ENCODE measurements around the gene PRUNE1.

Gene PRUNE1, protein sequence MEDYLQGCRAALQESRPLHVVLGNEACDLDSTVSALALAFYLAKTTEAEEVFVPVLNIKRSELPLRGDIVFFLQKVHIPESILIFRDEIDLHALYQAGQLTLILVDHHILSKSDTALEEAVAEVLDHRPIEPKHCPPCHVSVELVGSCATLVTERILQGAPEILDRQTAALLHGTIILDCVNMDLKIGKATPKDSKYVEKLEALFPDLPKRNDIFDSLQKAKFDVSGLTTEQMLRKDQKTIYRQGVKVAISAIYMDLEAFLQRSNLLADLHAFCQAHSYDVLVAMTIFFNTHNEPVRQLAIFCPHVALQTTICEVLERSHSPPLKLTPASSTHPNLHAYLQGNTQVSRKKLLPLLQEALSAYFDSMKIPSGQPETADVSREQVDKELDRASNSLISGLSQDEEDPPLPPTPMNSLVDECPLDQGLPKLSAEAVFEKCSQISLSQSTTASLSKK

DNA sequence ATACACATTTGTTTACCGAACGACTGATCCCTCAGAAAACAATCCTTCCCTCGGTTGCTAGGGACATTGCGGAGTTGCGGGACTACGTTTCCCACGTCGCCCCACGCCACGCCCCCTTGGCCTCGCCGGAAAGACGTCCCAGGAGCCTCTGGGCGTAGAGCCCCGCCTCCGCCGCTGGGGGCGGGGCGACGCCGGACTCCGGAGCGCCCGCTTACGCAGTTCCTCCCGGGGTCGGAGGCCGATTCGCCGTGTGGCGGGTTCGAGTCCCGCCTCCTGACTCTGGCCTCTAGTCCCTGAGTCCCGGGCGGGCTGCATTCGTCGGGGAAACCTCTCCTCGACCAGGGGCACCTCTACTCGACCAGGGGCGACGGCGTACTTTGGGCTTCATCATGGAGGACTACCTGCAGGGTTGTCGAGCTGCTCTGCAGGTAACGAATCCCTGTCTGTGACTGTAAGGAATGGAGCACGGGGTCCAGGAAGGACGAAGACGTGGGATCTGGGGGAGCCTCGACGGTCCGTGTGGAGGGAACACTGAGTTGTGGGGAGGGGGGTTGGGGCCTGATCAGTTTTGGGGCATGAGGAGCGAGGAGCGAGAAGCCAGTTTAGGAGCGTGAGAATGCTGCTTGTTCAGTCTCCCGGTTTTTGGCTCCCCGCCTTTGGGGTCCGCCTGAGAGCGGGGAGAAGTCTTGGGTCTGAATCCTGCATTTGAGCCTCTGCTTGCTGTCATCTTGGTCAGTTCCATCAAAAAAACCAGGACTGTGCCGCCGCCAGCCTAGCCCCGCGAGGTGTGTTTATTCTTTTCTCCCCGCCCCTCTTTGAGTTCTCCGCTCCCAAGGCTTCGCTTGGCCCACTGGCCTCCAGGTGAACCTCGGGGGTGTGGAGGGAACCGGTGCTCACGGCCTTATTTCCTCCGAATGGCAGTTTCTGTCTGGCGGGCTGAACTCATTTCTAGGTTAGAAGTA is at the start of gene PRUNE1:
PRUNE1 (plus strand) TSS at position 206 of the 962 bp plus-strand sequence; CDS start at position 390, 184 bp downstream.
- Histone ChIP-seq H3K9ac (ENCODE audit: insufficient read length, low read depth) (peak within 1 kb of the TSS; percentile 97), H3K36me3 (ENCODE audit: insufficient read depth, insufficient read length, low read length) (peaks cover 4% of the 10 kb centered on the region), H3K9me3 (ENCODE audit: insufficient read depth, low read length) (no peaks in the 10 kb centered on the region), H3K4me1 (ENCODE audit: insufficient read depth, insufficient read length) (peaks cover 6% of the 10 kb centered on the region), H3K4me3 (ENCODE audit: insufficient read length, low read depth) (peak within 1 kb of the TSS; percentile 90), H3K27me3 (ENCODE audit: insufficient read depth, insufficient read length) (no peaks in the 10 kb centered on the region)
- peak; percentile 99 for DNase-seq (ENCODE audit: low read depth, low spot score)
- TF ChIP-seq ZNF274 (IDR thresholded peaks at IDR 0.05; ENCODE audit: low read depth, low read length) (no peak), YY1 (IDR thresholded peaks at IDR 0.05; ENCODE audit: insufficient read depth, insufficient read length) (peak; percentile 30)

DNA sequence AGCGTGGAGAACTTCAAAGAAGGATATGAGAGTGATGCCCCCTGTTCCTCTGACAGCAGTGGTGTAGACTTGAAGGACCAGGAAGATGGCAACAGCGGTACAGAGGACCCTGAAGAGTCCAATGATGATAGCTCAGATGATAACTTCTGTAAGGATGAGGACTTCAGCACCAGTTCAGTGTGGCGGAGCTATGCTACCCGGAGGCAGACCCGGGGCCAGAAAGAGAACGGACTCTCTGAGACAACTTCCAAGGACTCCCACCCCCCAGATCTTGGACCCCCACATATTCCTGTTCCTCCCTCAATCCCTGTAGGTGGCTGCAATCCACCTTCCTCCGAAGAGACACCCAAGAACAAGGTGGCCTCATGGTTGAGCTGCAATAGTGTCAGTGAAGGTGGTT is 47.6 kb upstream of the PRUNE1 start:
- H3K9me3 ChIP-seq (ENCODE audit: insufficient read depth, low read length) = no peaks in the 10 kb centered on the region
- H3K36me3 ChIP-seq (ENCODE audit: insufficient read depth, insufficient read length, low read length) = peaks cover 87% of the 10 kb centered on the region
- H3K4me1 ChIP-seq (ENCODE audit: insufficient read depth, insufficient read length) = no peaks in the 10 kb centered on the region
- no peak overlapping the region for H3K4me3 ChIP-seq (ENCODE audit: insufficient read length, low read depth)
- H3K27me3 ChIP-seq (ENCODE audit: insufficient read depth, insufficient read length) = no peaks in the 10 kb centered on the region
- TF ChIP-seq YY1 (IDR thresholded peaks at IDR 0.05; ENCODE audit: insufficient read depth, insufficient read length) (no peak), SUZ12 (IDR thresholded peaks at IDR 0.05; ENCODE audit: extremely low read depth, insufficient read depth, insufficient read length) (no peak), ZNF274 (IDR thresholded peaks at IDR 0.05; ENCODE audit: low read depth, low read length) (no peak)
- DNase-seq (ENCODE audit: low read depth, low spot score) = no peak
- H3K9ac ChIP-seq (ENCODE audit: insufficient read length, low read depth) = no peak overlapping the region

DNA sequence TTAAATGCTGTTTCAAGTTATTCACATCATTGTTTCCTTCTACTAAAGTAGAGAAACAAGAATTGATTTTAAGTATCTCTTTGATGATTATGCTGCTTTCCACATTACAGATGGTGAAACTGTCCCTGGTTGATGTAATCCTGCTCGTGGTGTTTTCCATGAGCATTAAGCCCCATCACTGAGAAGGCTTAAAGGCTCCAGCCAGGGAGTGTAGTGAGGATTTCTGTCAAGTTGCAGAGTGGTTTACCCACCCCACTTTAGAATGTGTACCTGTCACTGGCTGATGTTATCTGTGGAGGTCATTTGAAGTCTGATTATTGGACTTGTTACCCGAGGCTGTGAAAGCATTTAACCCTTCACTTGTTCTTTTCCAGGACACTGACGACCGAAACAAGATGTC is 46.5 kb upstream of the PRUNE1 start:
- no peak for TF ChIP-seq YY1 (IDR thresholded peaks at IDR 0.05; ENCODE audit: insufficient read depth, insufficient read length)
- TF ChIP-seq SUZ12 (IDR thresholded peaks at IDR 0.05; ENCODE audit: extremely low read depth, insufficient read depth, insufficient read length) = no peak
- TF ChIP-seq ZNF274 (IDR thresholded peaks at IDR 0.05; ENCODE audit: low read depth, low read length) = no peak
- no peaks in the 10 kb centered on the region for H3K27me3 ChIP-seq (ENCODE audit: insufficient read depth, insufficient read length)
- no peak for DNase-seq (ENCODE audit: low read depth, low spot score)
- H3K9ac ChIP-seq (ENCODE audit: insufficient read length, low read depth) = no peak overlapping the region
- H3K4me1 ChIP-seq (ENCODE audit: insufficient read depth, insufficient read length) = no peaks in the 10 kb centered on the region
- H3K9me3 ChIP-seq (ENCODE audit: insufficient read depth, low read length) = no peaks in the 10 kb centered on the region
- peaks cover 89% of the 10 kb centered on the region for H3K36me3 ChIP-seq (ENCODE audit: insufficient read depth, insufficient read length, low read length)
- H3K4me3 ChIP-seq (ENCODE audit: insufficient read length, low read depth) = no peak overlapping the region

DNA sequence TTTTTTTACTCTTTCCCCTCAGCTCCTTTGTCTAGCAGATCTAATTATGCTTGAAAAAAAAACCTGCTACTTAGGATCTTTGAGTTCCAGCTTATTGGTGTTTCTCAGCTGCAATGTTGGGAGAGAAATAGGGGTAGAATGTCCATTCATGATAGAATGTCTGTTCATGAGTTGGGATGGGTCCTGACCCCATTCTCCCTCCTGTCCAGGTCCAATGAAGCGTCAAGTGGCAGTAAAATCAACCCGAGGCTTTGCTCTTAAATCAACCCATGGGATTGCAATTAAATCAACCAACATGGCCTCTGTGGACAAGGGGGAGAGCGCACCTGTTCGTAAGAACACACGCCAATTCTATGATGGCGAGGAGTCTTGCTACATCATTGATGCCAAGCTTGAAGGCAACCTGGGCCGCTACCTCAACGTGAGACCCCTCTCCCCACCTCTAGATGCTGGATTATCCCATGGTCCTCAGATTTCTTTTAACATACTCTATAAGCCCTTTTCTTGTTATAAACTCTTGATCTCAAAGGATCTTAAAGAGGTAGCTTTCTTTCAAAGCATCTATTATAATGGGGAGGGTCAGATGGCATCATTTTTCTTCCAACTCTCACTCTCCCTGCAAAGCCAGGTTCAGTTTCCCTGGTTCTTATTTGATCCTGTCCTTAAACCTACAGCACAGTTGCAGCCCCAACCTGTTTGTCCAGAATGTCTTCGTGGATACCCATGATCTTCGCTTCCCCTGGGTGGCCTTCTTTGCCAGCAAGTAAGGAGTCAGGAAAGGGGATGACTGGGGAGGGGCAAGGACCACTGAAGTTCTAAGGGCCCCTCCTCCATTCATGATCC is 44.7 kb upstream of the PRUNE1 start:
- H3K9ac ChIP-seq (ENCODE audit: insufficient read length, low read depth) = no peak overlapping the region
- DNase-seq (ENCODE audit: low read depth, low spot score) = no peak
- H3K36me3 ChIP-seq (ENCODE audit: insufficient read depth, insufficient read length, low read length) = peaks cover 94% of the 10 kb centered on the region
- H3K9me3 ChIP-seq (ENCODE audit: insufficient read depth, low read length) = no peaks in the 10 kb centered on the region
- H3K4me1 ChIP-seq (ENCODE audit: insufficient read depth, insufficient read length) = no peaks in the 10 kb centered on the region
- no peak for TF ChIP-seq SUZ12 (IDR thresholded peaks at IDR 0.05; ENCODE audit: extremely low read depth, insufficient read depth, insufficient read length)
- TF ChIP-seq ZNF274 (IDR thresholded peaks at IDR 0.05; ENCODE audit: low read depth, low read length) = no peak
- no peak for TF ChIP-seq YY1 (IDR thresholded peaks at IDR 0.05; ENCODE audit: insufficient read depth, insufficient read length)
- no peak overlapping the region for H3K4me3 ChIP-seq (ENCODE audit: insufficient read length, low read depth)
- no peaks in the 10 kb centered on the region for H3K27me3 ChIP-seq (ENCODE audit: insufficient read depth, insufficient read length)

DNA sequence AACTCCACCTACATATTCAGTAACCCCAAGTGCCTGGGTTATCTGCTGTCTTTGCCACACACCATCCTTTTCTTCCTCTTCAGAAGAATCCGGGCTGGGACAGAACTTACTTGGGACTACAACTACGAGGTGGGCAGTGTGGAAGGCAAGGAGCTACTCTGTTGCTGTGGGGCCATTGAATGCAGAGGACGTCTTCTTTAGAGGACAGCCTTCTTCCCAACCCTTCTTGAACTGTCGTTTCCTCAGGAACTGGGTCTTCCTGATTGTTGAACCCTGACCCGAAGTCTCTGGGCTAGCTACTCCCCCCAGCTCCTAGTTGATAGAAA is 44.1 kb upstream of the PRUNE1 start:
- no peaks in the 10 kb centered on the region for H3K27me3 ChIP-seq (ENCODE audit: insufficient read depth, insufficient read length)
- H3K9ac ChIP-seq (ENCODE audit: insufficient read length, low read depth) = no peak overlapping the region
- H3K36me3 ChIP-seq (ENCODE audit: insufficient read depth, insufficient read length, low read length) = peaks cover 94% of the 10 kb centered on the region
- no peak overlapping the region for H3K4me3 ChIP-seq (ENCODE audit: insufficient read length, low read depth)
- DNase-seq (ENCODE audit: low read depth, low spot score) = no peak
- TF ChIP-seq YY1 (IDR thresholded peaks at IDR 0.05; ENCODE audit: insufficient read depth, insufficient read length) (no peak), SUZ12 (IDR thresholded peaks at IDR 0.05; ENCODE audit: extremely low read depth, insufficient read depth, insufficient read length) (no peak), ZNF274 (IDR thresholded peaks at IDR 0.05; ENCODE audit: low read depth, low read length) (no peak)
- no peaks in the 10 kb centered on the region for H3K4me1 ChIP-seq (ENCODE audit: insufficient read depth, insufficient read length)
- no peaks in the 10 kb centered on the region for H3K9me3 ChIP-seq (ENCODE audit: insufficient read depth, low read length)

DNA sequence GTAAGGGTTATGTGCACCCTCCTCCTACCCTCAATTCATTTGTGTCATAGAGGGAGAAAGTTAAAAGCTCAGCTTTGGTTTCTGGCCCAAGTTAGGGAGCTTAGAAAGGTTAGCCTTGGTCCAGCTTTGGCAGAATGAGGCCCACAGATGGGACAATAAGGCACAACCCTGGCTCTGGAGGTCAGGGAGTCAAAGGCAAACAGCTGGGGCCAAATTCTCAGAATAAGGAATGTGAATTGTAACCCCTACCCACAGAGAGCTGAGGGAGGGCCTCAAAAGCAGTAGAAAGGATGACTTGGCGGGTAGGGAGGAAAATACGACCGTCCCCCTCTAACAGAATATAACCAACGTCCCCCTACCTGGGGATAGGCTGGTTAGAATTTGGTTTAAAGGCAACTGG is 42.6 kb upstream of the PRUNE1 start:
- no peak for TF ChIP-seq YY1 (IDR thresholded peaks at IDR 0.05; ENCODE audit: insufficient read depth, insufficient read length)
- TF ChIP-seq ZNF274 (IDR thresholded peaks at IDR 0.05; ENCODE audit: low read depth, low read length) = no peak
- no peak for TF ChIP-seq SUZ12 (IDR thresholded peaks at IDR 0.05; ENCODE audit: extremely low read depth, insufficient read depth, insufficient read length)
- H3K36me3 ChIP-seq (ENCODE audit: insufficient read depth, insufficient read length, low read length) = peaks cover 94% of the 10 kb centered on the region
- no peak overlapping the region for H3K4me3 ChIP-seq (ENCODE audit: insufficient read length, low read depth)
- DNase-seq (ENCODE audit: low read depth, low spot score) = no peak
- no peaks in the 10 kb centered on the region for H3K27me3 ChIP-seq (ENCODE audit: insufficient read depth, insufficient read length)
- H3K4me1 ChIP-seq (ENCODE audit: insufficient read depth, insufficient read length) = peaks cover under 1% of the 10 kb centered on the region
- no peak overlapping the region for H3K9ac ChIP-seq (ENCODE audit: insufficient read length, low read depth)
- no peaks in the 10 kb centered on the region for H3K9me3 ChIP-seq (ENCODE audit: insufficient read depth, low read length)
